Activated CD4-positive, alpha-beta T cell treated with anti-CD3 and anti-CD28 coated beads, Interleukin-2, Interleukin-6, amounts not matched to agents 100 ng/mL and 50 ng/mL, durations not matched to agents 16 hours and 8 hours (primary cell): Measurements from ENCODE around the gene FRMD8.
"Not testable (repeated sequence)": the region's sequence is repeated elsewhere in the genome, so short reads cannot be mapped to it uniquely, and the experiment has no call there.

ENCODE experiments used
- DNase-seq: peaks from one replicate; pipeline ENCODE4 v3.0.0-alpha.2; 2020

The FRMD8 gene

GRCh38 chr11:65438257-65439151 lies 52.1 kb downstream of the FRMD8 start:
- DNase-seq = no peak

- no peak for DNase-seq
These were observed 53.1 kb downstream of the FRMD8 start for GRCh38 chr11:65439331-65440181.

- peak; percentile 49 for DNase-seq
These were observed 54.5 kb downstream of the FRMD8 start for GRCh38 chr11:65440831-65441499.

DNA sequence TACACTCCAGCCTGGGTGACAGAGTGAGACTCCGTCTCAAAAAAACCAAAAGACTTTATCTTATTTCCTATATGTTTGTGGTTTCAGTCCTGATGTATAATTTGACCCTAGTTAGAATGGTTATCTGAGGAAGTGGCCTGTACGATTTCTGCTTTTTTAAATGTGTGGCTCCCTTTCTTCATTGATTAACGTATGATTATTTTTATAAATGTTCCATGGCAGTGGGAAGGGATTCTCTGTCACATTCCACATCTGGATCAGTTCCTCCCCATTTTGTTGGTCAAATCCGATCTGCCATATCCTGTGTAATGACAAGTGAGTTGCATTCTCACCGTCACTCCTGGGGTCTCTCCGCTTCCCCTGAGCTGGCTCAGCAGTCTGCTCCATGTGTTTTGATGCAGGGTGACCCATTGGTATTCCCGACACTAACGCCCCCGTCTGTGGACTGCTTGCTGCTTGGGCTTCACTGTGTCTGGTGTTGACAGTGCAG lies 56.5 kb downstream of the FRMD8 start:
- DNase-seq = no peak

GRCh38 chr11:65444314-65445051 lies 58.0 kb downstream of the FRMD8 start:
- DNase-seq = no peak

DNA sequence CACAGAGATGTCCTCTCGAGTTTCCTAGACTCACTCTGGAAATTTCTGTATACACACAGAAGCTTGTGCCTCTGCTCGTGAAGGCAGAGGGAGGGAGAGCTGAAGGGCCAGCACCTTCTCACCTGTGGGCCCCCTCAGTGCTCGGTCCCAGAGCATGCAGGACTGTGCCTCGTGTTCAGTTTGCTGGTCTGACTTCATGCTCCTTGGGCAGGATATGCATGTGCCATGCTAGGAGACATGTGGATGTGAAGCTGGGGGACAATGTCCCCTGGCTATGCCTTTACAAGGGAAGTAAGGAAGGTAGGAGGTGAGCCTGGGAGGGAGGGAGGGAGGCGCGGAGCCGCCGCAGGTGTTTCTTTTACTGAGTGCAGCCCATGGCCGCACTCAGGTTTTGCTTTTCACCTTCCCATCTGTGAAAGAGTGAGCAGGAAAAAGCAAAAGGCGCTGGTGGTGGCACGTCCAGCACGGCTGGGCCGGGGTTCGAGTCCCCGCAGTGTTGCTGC lies 58.7 kb downstream of the FRMD8 start:
- no peak for DNase-seq

GRCh38 chr11:65445604-65446445 lies 59.4 kb downstream of the FRMD8 start:
- DNase-seq = no peak

- DNase-seq = no peak
These were observed 60.2 kb downstream of the FRMD8 start for GRCh38 chr11:65446446-65447277.

- DNase-seq = no peak
These were observed 61.6 kb downstream of the FRMD8 start for GRCh38 chr11:65448074-65448417.

DNA sequence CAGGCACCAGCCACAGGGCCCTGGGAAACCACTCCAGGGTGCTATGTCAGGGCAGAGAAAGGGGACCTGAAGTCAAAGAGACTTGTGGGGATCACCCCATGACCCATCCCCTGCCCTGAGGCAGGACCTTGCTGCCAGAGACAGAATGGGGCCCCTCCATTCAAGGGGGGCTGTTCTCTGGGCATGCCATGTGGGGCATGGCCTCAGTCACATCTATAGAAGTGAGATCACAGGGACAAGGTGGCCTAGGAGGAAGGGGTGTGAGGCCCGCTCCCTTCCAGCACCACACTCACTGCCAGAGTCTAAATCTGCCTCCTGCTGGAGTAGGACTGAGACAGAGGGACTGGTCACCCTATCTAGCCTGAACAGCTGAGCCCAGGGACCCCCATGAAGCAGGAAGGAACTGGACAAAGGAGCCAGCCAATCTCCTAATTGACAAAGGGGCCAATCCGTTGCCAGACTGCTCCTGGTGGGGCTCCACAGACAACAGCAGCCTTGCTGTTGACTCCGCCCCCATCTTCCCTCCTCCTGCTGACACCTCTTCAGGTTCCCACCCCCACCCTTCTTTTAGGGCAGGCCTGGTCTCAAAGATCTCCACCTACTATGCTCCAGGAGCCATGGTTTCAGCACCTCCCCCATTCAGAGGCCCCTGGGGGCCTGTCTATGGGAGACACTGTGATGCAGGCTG lies 62.1 kb downstream of the FRMD8 start:
- DNase-seq = no peak

GRCh38 chr11:65451301-65451700 lies 64.9 kb downstream of the FRMD8 start:
- DNase-seq = not testable (repeated sequence)

GRCh38 chr11:65452259-65452658 lies 65.8 kb downstream of the FRMD8 start:
- DNase-seq = not testable (repeated sequence)

- DNase-seq = no peak
These were observed 66.5 kb downstream of the FRMD8 start for GRCh38 chr11:65452806-65453490.

DNA sequence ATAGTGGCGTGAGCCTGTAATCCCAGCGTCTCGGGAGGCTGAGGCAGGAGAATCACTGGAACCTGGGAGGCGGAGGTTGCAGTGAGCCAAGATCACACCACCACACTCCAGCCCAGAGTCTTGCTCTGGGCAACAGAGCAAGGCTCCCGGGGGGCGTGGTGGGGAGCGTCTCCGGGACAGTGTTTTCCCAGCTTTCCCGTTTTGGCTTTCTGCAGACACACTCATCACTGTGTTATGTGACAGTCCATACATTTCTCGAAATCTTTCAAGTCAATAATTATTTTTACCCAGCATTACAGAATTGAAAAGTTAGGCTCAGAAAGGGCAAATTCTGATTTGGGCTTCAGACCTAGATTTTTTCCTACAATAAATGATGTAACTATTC lies 67.9 kb downstream of the FRMD8 start:
- DNase-seq = no peak

DNA sequence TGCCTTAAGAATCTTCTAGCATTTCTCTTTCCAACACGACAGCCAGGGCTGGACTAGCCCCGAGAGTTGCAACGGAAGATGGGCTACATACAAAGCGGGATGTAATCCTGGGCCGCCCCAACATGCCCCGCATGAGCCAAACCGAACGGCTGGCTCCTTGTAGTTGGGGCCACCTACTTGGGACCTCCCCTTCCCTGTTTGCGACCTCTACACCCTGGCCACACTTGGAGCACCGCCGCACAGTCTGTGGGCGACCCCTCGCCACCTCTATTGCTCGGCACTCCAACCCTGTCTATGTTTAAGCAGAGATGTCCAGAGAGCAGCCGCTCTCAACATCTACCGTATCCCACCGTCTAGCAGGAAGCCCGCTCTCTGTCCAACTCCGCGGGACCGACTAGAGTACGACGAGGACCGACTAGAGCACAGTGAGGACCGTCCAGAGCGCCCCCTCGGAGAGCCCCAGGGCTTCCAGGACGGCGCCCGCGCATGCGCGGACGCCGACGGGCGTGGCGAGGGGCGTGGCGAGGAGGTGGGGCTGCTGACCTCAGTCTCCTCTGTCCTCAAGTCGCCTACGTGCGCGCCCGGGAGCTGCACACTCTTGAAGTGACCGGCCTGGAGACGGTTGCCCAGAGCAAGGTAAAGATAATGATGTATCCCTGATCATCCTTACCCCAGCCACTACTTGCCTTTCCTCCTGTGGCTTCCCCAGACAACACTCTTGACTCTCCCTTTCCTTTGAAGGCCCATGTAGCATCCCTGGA lies 68.4 kb downstream of the FRMD8 start:
- peak; percentile 92 for DNase-seq

- no peak for DNase-seq
These were observed 70.0 kb downstream of the FRMD8 start for GRCh38 chr11:65456418-65456817.

GRCh38 chr11:65459552-65459951 lies 73.1 kb downstream of the FRMD8 start:
- no peak for DNase-seq
